NT2/D1 (cell line): ENCODE data around the gene PPP1R37.

Experiments used
- YY1 ChIP-seq: IDR thresholded peaks from 2 replicates; pipeline ENCODE4 v1.6.1; 2011; ENCODE audit not compliant: insufficient read length, insufficient read depth
- ZNF274 ChIP-seq: IDR thresholded peaks from 2 replicates; pipeline ENCODE4 v1.6.1; 2011; ENCODE audit warnings: mild to moderate bottlenecking, low read depth, low read length

GRCh38 chr19:45121827-45122345 lies 28.9 kb downstream of the PPP1R37 start:
- TF ChIP-seq YY1 (no peak), ZNF274 (no peak)
